ENCODE data around the gene FAM107B. TPM values are rescaled to one million over a fixed set of nuclear protein-coding genes. Genes with fewer than 3 reads are reported as not detected.

Gene FAM107B
- total and polyA plus RNA-seq, 4 donors = 38.4 to 85.4 (median 68.9) TPM

DNA sequence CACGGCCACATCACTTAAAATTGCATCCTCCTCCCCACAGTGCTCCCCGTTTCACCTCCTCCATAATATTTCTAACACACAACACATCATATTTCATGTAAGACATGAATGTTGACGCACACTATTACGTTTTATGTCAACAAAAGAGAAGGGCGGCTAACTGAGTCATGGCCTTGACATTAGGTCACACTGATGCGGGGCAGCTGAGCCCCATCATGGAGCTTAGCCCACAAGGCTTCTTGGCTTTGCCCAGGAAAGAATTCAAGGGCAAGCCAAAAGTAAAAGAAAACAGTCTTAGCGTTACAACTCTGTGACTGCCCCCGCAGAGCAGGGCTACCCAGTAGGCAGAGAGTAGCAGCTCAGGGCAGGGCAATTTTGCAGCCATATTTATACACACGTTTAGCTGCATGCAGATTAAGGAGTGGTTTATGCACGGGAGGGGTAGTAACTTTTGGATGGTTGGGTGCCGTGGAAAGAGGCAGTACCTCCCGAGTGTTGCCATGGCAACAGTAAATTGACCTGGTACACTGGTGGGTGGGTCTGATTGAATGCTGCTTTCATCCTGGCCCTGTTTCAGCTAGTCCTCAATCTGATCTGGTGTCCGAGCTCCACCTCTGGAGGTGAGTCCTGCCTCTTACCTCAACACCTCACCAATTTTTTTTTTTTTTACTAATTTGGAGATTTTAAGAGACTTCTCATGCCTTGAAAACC is 287.8 kb downstream of the FAM107B start:
- H3K9ac ChIP-seq (ENCODE audit: insufficient read depth in 1 of 2, low read length in 2 of 2) = no peak overlapping the region
- no peak overlapping the region for H3K4me3 ChIP-seq
- peaks cover 0 to 7% (median 0%) of the 10 kb centered on the region in 5 donors for H3K4me1 ChIP-seq (ENCODE audit: control insufficient read depth in 5 of 5, insufficient read depth in 5 of 5, low read length in 5 of 5)
- H3K27ac ChIP-seq (ENCODE audit: low read depth in 1 of 2, low read length in 1 of 2) = no peak overlapping the region
- ATAC-seq (ENCODE audit: insufficient read depth, low FRiP score) = no peak
- H3K36me3 ChIP-seq (ENCODE audit: control insufficient read depth in 4 of 4, insufficient read depth in 4 of 4, low read length in 4 of 4) = no peaks in the 10 kb centered on the region
- peak; percentile 24 to 46 (median 36) for DNase-seq
- TF ChIP-seq CTCF (IDR thresholded peaks at IDR 0.05; ENCODE audit: control extremely low read depth, extremely low read depth) = no peak
- peaks cover 0 to 3% (median 0%) of the 10 kb centered on the region in 3 donors for H3K27me3 ChIP-seq (ENCODE audit: control insufficient read depth in 3 of 3, insufficient read depth in 3 of 3, low read length in 2 of 3)
- no peaks in the 10 kb centered on the region for H3K9me3 ChIP-seq (ENCODE audit: control insufficient read depth in 4 of 4, insufficient read depth in 3 of 4, low read length in 3 of 4)
- 56 to 71% methylated on average over 13 of the region's 13 CpGs for WGBS, 2 donors

DNA sequence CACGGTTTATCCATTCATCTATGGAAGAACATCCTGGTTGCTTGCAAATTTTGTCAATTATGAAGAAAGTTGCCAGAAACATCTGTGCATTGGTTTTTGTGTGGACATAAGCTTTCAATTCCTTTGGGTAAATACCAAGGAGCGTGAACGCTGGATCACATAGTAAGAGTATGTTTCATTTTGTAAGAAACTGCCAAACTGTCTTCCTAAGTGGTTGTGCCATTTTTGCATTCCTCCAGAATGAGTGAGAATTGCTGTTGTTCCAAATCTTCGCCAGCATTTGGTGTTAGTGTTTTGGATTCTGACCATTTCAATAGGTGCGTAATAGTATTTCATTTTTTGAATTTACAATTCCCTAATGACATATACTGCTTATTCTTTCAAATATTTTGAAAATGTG is 288.7 kb downstream of the FAM107B start:
- Histone ChIP-seq H3K9me3 (ENCODE audit: control insufficient read depth in 4 of 4, insufficient read depth in 3 of 4, low read length in 3 of 4) (no peaks in the 10 kb centered on the region), H3K4me1 (ENCODE audit: control insufficient read depth in 5 of 5, insufficient read depth in 5 of 5, low read length in 5 of 5) (peaks cover 0 to 7% (median 0%) of the 10 kb centered on the region in 5 donors), H3K36me3 (ENCODE audit: control insufficient read depth in 4 of 4, insufficient read depth in 4 of 4, low read length in 4 of 4) (no peaks in the 10 kb centered on the region), H3K4me3 (no peak overlapping the region), H3K27me3 (ENCODE audit: control insufficient read depth in 3 of 3, insufficient read depth in 3 of 3, low read length in 2 of 3) (peaks cover 0 to 4% (median 0%) of the 10 kb centered on the region in 3 donors), H3K9ac (ENCODE audit: insufficient read depth in 1 of 2, low read length in 2 of 2) (no peak overlapping the region), H3K27ac (ENCODE audit: low read depth in 1 of 2, low read length in 1 of 2) (no peak overlapping the region)
- no peak for TF ChIP-seq CTCF (IDR thresholded peaks at IDR 0.05; ENCODE audit: control extremely low read depth, extremely low read depth)
- WGBS, 2 donors = 91 to 92% methylated on average over 5 of the region's 5 CpGs
- ATAC-seq (ENCODE audit: insufficient read depth, low FRiP score) (no peak), DNase-seq (no peak)

DNA sequence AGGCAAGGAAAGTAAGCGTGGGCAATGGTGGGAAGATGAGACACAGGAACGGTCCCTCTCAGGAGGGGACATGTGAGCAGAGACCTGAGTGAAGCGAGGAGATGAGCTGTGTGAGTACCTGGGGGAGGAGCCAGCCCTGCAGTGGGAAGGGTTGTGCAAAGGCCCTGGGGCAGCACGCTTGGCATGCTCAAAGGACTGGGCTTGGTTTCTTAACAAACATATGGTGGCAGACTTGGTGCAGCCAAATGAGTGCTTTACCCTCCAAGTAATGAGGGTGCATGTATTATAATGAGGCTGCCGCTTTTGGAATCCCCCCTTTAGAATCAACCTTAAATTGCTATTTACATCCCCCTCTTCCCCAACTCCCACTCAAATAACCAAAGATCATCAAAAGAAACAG is 291.3 kb downstream of the FAM107B start:
- H3K4me3 ChIP-seq = no peak overlapping the region
- H3K27ac ChIP-seq (ENCODE audit: low read depth in 1 of 2, low read length in 1 of 2) = no peak overlapping the region
- H3K27me3 ChIP-seq (ENCODE audit: control insufficient read depth in 3 of 3, insufficient read depth in 3 of 3, low read length in 2 of 3) = peaks cover 0 to 4% (median 0%) of the 10 kb centered on the region in 3 donors
- no peaks in the 10 kb centered on the region for H3K9me3 ChIP-seq (ENCODE audit: control insufficient read depth in 4 of 4, insufficient read depth in 3 of 4, low read length in 3 of 4)
- peaks cover 0 to 7% (median 0%) of the 10 kb centered on the region in 5 donors for H3K4me1 ChIP-seq (ENCODE audit: control insufficient read depth in 5 of 5, insufficient read depth in 5 of 5, low read length in 5 of 5)
- H3K36me3 ChIP-seq (ENCODE audit: control insufficient read depth in 4 of 4, insufficient read depth in 4 of 4, low read length in 4 of 4) = no peaks in the 10 kb centered on the region
- no peak for TF ChIP-seq CTCF (IDR thresholded peaks at IDR 0.05; ENCODE audit: control extremely low read depth, extremely low read depth)
- H3K9ac ChIP-seq (ENCODE audit: insufficient read depth in 1 of 2, low read length in 2 of 2) = no peak overlapping the region
- 96% methylated on average over 5 of the region's 5 CpGs for WGBS, 2 donors
- ATAC-seq (ENCODE audit: insufficient read depth, low FRiP score) (no peak), DNase-seq (no peak)

Measured in lung (tissue), 12 donors.